GM12891 (cell line): ENCODE data around the gene TMPRSS13.

ENCODE experiments used
- PAX5 ChIP-seq: IDR thresholded peaks from 2 replicates; pipeline ENCODE4 v1.6.1; 2011; ENCODE audit warnings: low read length, moderate library complexity, mild to moderate bottlenecking; ENCODE audit not compliant: insufficient read depth, severe bottlenecking
- POLR2A ChIP-seq: IDR thresholded peaks from 2 replicates; pipeline ENCODE4 v1.6.1; 2011; ENCODE audit warnings: low read depth, low read length, control low read depth
- POLR2AphosphoS5 ChIP-seq: IDR thresholded peaks from 2 replicates; pipeline ENCODE4 v1.6.1; 2011; ENCODE audit warnings: low read depth, low read length, control low read depth
- POU2F2 ChIP-seq: IDR thresholded peaks from 2 replicates; pipeline ENCODE4 v1.6.1; 2011; ENCODE audit warnings: low read depth, mild to moderate bottlenecking, control low read depth, low read length, moderate library complexity
- SPI1 ChIP-seq: IDR thresholded peaks from 2 replicates; pipeline ENCODE4 v1.6.1; 2011; ENCODE audit warnings: low read depth, low read length, control low read depth
- TAF1 ChIP-seq: IDR thresholded peaks from 2 replicates; pipeline ENCODE4 v1.6.1; 2011; ENCODE audit warnings: low read depth, low read length, control low read depth

GRCh38 chr11:117872975-117873827, 56.0 kb downstream of the TMPRSS13 start:
- no peak for TF ChIP-seq POLR2A
- no peak for TF ChIP-seq POLR2AphosphoS5
- TF ChIP-seq TAF1 = no peak
- no peak for TF ChIP-seq PAX5
- TF ChIP-seq POU2F2 = no peak
- TF ChIP-seq SPI1 = no peak
